Ishikawa (cell line): Measurements from ENCODE around the gene MRM1.

Experiments used
- CEBPB ChIP-seq: IDR thresholded peaks from 2 replicates; pipeline ENCODE4 v1.6.1; 2012
- CREB1 ChIP-seq: IDR thresholded peaks from 2 replicates; pipeline ENCODE4 v1.6.1; 2012; ENCODE audit warnings: low read depth
- EP300 ChIP-seq: IDR thresholded peaks from 2 replicates; pipeline ENCODE4 v1.6.1; 2012; ENCODE audit warnings: borderline replicate concordance
- FOXM1 ChIP-seq: IDR thresholded peaks from 2 replicates; pipeline ENCODE4 v1.6.1; 2012; ENCODE audit warnings: low read depth, borderline replicate concordance
- TCF12 ChIP-seq: IDR thresholded peaks from 2 replicates; pipeline ENCODE4 v1.6.1; 2012; ENCODE audit warnings: low read depth
- TF ChIP-seq, protein P1 (sequence below): IDR thresholded peaks from 2 replicates; pipeline ENCODE4 v1.6.1; 2012; ENCODE audit warnings: low read depth, mild to moderate bottlenecking

DNA sequence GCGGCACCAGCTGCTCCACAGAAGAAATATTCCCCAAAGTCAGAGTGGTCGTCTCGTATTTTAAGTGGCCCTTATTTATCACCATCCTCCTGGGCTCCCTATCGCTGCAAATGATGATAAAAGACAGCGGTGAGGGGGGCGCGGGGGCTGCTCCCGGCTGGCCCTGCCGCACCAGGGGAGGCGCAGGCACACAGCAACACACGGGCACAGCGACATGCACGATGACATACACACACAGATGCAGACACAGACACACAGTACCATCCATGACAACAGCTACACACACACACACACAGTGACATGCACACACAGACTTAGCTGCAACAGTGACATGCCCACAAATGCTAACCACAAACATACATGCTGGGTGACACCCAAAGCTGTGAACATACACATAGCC, 52.5 kb downstream of the MRM1 start:
- TF ChIP-seq, protein P1, sequence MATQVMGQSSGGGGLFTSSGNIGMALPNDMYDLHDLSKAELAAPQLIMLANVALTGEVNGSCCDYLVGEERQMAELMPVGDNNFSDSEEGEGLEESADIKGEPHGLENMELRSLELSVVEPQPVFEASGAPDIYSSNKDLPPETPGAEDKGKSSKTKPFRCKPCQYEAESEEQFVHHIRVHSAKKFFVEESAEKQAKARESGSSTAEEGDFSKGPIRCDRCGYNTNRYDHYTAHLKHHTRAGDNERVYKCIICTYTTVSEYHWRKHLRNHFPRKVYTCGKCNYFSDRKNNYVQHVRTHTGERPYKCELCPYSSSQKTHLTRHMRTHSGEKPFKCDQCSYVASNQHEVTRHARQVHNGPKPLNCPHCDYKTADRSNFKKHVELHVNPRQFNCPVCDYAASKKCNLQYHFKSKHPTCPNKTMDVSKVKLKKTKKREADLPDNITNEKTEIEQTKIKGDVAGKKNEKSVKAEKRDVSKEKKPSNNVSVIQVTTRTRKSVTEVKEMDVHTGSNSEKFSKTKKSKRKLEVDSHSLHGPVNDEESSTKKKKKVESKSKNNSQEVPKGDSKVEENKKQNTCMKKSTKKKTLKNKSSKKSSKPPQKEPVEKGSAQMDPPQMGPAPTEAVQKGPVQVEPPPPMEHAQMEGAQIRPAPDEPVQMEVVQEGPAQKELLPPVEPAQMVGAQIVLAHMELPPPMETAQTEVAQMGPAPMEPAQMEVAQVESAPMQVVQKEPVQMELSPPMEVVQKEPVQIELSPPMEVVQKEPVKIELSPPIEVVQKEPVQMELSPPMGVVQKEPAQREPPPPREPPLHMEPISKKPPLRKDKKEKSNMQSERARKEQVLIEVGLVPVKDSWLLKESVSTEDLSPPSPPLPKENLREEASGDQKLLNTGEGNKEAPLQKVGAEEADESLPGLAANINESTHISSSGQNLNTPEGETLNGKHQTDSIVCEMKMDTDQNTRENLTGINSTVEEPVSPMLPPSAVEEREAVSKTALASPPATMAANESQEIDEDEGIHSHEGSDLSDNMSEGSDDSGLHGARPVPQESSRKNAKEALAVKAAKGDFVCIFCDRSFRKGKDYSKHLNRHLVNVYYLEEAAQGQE: no peak
- TF ChIP-seq CREB1 (no peak), EP300 (no peak), FOXM1 (no peak), TCF12 (no peak), CEBPB (no peak)
